ENCODE measurements around the gene BCAR1. TPM values are rescaled to one million over a fixed set of nuclear protein-coding genes. Genes with fewer than 3 reads are reported as not detected.
"Not testable (repeated sequence)": the region's sequence is repeated elsewhere in the genome, so short reads cannot be mapped to it uniquely, and the experiment has no call there.

BCAR1 gene
- total RNA-seq, 1 experiment from 2014 or later = 120 TPM

DNA sequence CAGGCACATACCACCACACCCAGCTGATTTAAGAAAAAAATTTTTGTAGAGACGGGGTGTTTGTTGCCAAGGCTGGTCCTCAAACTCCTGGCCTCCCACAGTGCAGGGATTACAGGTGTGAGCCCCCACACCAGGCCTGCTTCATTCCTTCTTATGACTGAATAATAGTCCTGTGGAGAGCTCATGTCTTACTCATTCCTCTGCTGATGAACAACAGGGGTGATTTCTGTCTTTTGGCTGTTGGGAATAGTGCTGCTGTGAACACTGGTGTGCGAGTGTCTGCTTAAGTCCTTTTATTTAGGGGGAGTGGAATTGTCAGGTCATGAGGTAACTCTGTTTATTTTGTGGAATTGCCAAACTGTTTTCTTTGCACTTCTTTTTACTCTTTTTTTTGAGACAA, 35.3 kb downstream of the BCAR1 start:
- Histone ChIP-seq H3K27me3 (ENCODE audit: control insufficient read depth, insufficient read depth, low read length) (no peaks in the 10 kb centered on the region), H3K4me3 (ENCODE audit: low read depth in 2 of 2, low read length in 2 of 2) (no peak overlapping the region), H3K4me1 (ENCODE audit: control insufficient read depth, insufficient read depth, low read length) (no peaks in the 10 kb centered on the region), H3K27ac (ENCODE audit: low read length) (no peak overlapping the region), H3K36me3 (ENCODE audit: control insufficient read depth, insufficient read depth, low read length) (no peaks in the 10 kb centered on the region), H3K9me3 (ENCODE audit: control insufficient read depth, insufficient read depth, low read depth, low read length) (no peaks in the 10 kb centered on the region)
- no TSS peak for BruUV-seq (replicated peaks)
- intact Hi-C loops (cut with micrococcal nuclease; ENCODE audit: unreplicated experiment) (no loop called here), in situ Hi-C loops (cut with HindIII; ENCODE audit: low pct_unique_long_range_greater_than_20kb, low sequenced_read_pairs) (no loop called here)
- CTCF ChIA-PET = no interaction called here
- POLR2A ChIA-PET = no interaction called here
- TF ChIP-seq REST (IDR thresholded peaks at IDR 0.05; ENCODE audit: insufficient read depth in 1 of 2, low read depth in 2 of 2, low read length in 1 of 2) (no peak), CTCF (IDR thresholded peaks at IDR 0.05) (no peak), TCF7L2 (IDR thresholded peaks at IDR 0.05; ENCODE audit: low read depth, low read length) (no peak), POLR2AphosphoS5 (IDR thresholded peaks at IDR 0.05; ENCODE audit: low read depth, low read length) (no peak), SIN3A (IDR thresholded peaks at IDR 0.05; ENCODE audit: borderline replicate concordance, insufficient read depth, low read depth, low read length) (no peak)
- DNase-seq (ENCODE audit: low read depth, low spot score) = no peak
- ATAC-seq = no peak

DNA sequence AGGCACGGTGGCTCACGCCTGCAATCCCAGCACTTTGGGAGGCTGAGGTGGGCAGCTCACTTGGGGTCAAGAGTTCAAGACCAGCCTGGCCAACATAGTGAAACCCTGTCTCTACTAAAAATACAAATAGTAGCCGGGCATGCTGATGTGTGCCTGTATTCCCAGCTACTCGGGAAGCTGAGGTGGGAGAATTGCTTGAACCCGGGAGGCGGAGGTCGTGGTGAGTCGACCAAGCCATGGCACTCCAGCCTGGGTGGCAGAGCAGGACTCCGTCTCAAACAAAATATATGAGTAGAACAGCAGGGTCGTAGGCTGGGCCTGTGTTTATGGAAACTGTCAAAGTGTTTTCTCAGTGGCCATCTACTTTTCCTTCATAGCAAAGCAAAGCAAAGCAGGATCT, 40.1 kb downstream of the BCAR1 start:
- intact Hi-C loops (cut with micrococcal nuclease; ENCODE audit: unreplicated experiment); H3K27ac ChIP-seq (ENCODE audit: low read length); in situ Hi-C loops (cut with HindIII; ENCODE audit: low pct_unique_long_range_greater_than_20kb, low sequenced_read_pairs); H3K9me3 ChIP-seq (ENCODE audit: control insufficient read depth, insufficient read depth, low read depth, low read length); H3K4me3 ChIP-seq (ENCODE audit: low read depth in 2 of 2, low read length in 2 of 2); DNase-seq (ENCODE audit: low read depth, low spot score); CTCF ChIA-PET; H3K4me1 ChIP-seq (ENCODE audit: control insufficient read depth, insufficient read depth, low read length); POLR2A ChIA-PET; BruUV-seq (replicated peaks); H3K27me3 ChIP-seq (ENCODE audit: control insufficient read depth, insufficient read depth, low read length); ATAC-seq; H3K36me3 ChIP-seq (ENCODE audit: control insufficient read depth, insufficient read depth, low read length): not testable (repeated sequence)

DNA sequence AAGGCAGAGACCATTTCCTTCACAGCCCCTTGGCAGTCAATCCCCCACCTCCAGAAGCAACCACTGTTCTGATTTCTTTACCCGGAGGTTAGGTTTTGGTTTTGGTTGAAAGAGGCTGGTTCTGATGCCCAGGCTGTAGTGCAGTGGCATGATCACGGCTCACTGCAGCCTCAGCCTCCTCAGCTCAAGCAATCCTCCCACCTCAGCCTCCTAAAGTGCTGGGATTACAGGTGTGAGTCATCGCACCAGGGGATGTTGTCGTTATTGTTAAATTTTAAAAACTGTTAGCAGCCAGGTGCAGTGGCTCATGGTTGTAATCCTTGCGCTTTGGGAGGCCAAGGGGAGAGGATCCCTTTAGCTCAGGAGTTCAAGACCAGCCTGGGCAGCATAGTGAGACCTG, 41.5 kb downstream of the BCAR1 start:
- POLR2A ChIA-PET = no interaction called here
- TF ChIP-seq POLR2AphosphoS5 (IDR thresholded peaks at IDR 0.05; ENCODE audit: low read depth, low read length) = no peak
- TF ChIP-seq TCF7L2 (IDR thresholded peaks at IDR 0.05; ENCODE audit: low read depth, low read length) = no peak
- no peaks in the 10 kb centered on the region for H3K9me3 ChIP-seq (ENCODE audit: control insufficient read depth, insufficient read depth, low read depth, low read length)
- no peak overlapping the region for H3K27ac ChIP-seq (ENCODE audit: low read length)
- H3K4me3 ChIP-seq (ENCODE audit: low read depth in 2 of 2, low read length in 2 of 2) = no peak overlapping the region
- no peaks in the 10 kb centered on the region for H3K27me3 ChIP-seq (ENCODE audit: control insufficient read depth, insufficient read depth, low read length)
- CTCF ChIA-PET = no interaction called here
- no peak for ATAC-seq
- intact Hi-C loops (cut with micrococcal nuclease; ENCODE audit: unreplicated experiment) (no loop called here), in situ Hi-C loops (cut with HindIII; ENCODE audit: low pct_unique_long_range_greater_than_20kb, low sequenced_read_pairs) (no loop called here)
- H3K36me3 ChIP-seq (ENCODE audit: control insufficient read depth, insufficient read depth, low read length) = no peaks in the 10 kb centered on the region
- no peak for DNase-seq (ENCODE audit: low read depth, low spot score)
- BruUV-seq (replicated peaks) = no TSS peak
- no peaks in the 10 kb centered on the region for H3K4me1 ChIP-seq (ENCODE audit: control insufficient read depth, insufficient read depth, low read length)

DNA sequence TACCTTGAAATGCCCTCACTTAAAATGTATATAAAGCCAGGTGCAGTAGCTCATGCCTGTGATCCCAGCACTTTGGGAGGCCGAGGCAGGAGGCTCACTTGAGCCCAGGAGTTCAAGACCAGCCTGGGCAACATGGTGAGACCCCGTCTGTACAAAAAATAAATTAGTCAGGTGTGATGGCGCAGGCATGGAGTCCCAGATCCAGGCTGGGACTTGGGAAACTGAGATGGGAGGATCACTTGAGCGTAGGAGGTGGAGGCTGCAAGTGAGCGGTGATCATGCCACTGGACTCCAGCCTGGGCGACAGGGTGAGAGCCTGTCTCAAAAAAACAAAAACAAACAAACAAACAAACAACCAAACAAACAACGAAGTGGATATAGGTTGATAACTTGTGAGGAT, 41.9 kb downstream of the BCAR1 start:
- BruUV-seq (replicated peaks); H3K36me3 ChIP-seq (ENCODE audit: control insufficient read depth, insufficient read depth, low read length); H3K4me1 ChIP-seq (ENCODE audit: control insufficient read depth, insufficient read depth, low read length); ATAC-seq; POLR2A ChIA-PET; H3K4me3 ChIP-seq (ENCODE audit: low read depth in 2 of 2, low read length in 2 of 2); H3K27ac ChIP-seq (ENCODE audit: low read length); in situ Hi-C loops (cut with HindIII; ENCODE audit: low pct_unique_long_range_greater_than_20kb, low sequenced_read_pairs); intact Hi-C loops (cut with micrococcal nuclease; ENCODE audit: unreplicated experiment); DNase-seq (ENCODE audit: low read depth, low spot score); H3K27me3 ChIP-seq (ENCODE audit: control insufficient read depth, insufficient read depth, low read length); H3K9me3 ChIP-seq (ENCODE audit: control insufficient read depth, insufficient read depth, low read depth, low read length): not testable (repeated sequence)
- CTCF ChIA-PET = interaction anchor here (0.6 kb wide), 1 partner anchor 10 kb away, joined by 4 read pairs; no protein-coding TSS in a partner anchor

Data from Panc1 (cell line).